Activated T-helper 2 cell treated with anti-CD3 and anti-CD28 coated beads, Interferon-gamma antibody, Interleukin-2, Interleukin-4, amounts not matched to agents 10 μg/mL and 5 μg/mL and 100 μg/mL, durations not matched to agents 14 hours and 24 hours and 36 hours (primary cell): ENCODE results near the gene PHF12. TPM values are rescaled to one million over a fixed set of nuclear protein-coding genes. Genes with fewer than 3 reads are reported as not detected.

Experiments
- DNase-seq: peaks from one replicate; pipeline ENCODE4 v3.0.0; 2021; ENCODE audit warnings: low spot score
- H3K27ac Mint-ChIP-seq: one replicate; pipeline ENCODE4 v1.8.0; 2021; ENCODE audit warnings: mixed read lengths
- H3K27me3 Mint-ChIP-seq: one replicate; pipeline ENCODE4 v1.8.0; 2021; ENCODE audit warnings: low read depth, mixed read lengths
- H3K36me3 Mint-ChIP-seq: one replicate; pipeline ENCODE4 v1.8.0; 2021; ENCODE audit warnings: low read depth, mixed read lengths
- H3K4me1 Mint-ChIP-seq: one replicate; pipeline ENCODE4 v1.8.0; 2021; ENCODE audit warnings: low read depth, mixed read lengths
- H3K4me3 Mint-ChIP-seq: one replicate; pipeline ENCODE4 v1.8.0; 2021; ENCODE audit warnings: low read depth, mild to moderate bottlenecking, moderate library complexity, mixed read lengths
- H3K9me3 Mint-ChIP-seq: one replicate; pipeline ENCODE4 v1.8.0; 2021; ENCODE audit warnings: mixed read lengths
- intact Hi-C: fragments of 100-400 bp; cut with micrococcal nuclease; formaldehyde crosslinking; loops from one replicate; pipeline ENCODE4 v1.15.1; 2023
- total RNA-seq: library from RNA; stranded (reverse); gene quantifications from 2 replicates; pipeline ENCODE4 v1.2.3, GENCODE V29; 2022

The PHF12 gene
- total RNA-seq, 1 donor from 2014 or later, result 59.5 TPM

GRCh38 chr17:28928061-28928460 lies 23.3 kb downstream of the PHF12 start:
- H3K27ac Mint-ChIP-seq, result peak overlapping the region; percentile 43
- DNase-seq, result no peak
- H3K27me3 Mint-ChIP-seq, result no peaks in the 10 kb centered on the region
- intact Hi-C loops, result loop anchor here (5.0 kb wide), 1 partner anchor 36 kb away; no protein-coding TSS in a partner anchor
- H3K4me1 Mint-ChIP-seq, result peaks cover 47% of the 10 kb centered on the region
- H3K36me3 Mint-ChIP-seq, result peaks cover 81% of the 10 kb centered on the region
- H3K4me3 Mint-ChIP-seq, result no peak overlapping the region
- peaks cover 14% of the 10 kb centered on the region for H3K9me3 Mint-ChIP-seq

- peaks cover 80% of the 10 kb centered on the region for H3K36me3 Mint-ChIP-seq
- H3K27ac Mint-ChIP-seq, result peak overlapping the region; percentile 73
- H3K27me3 Mint-ChIP-seq, result no peaks in the 10 kb centered on the region
- H3K4me3 Mint-ChIP-seq, result no peak overlapping the region
- H3K9me3 Mint-ChIP-seq, result peaks cover 14% of the 10 kb centered on the region
- DNase-seq, result no peak
- intact Hi-C loops, result loop anchor here (1.0 to 5.0 kb wide), 3 partner anchors 20 to 34 kb away; partner anchors contain the start of gene DHRS13
- H3K4me1 Mint-ChIP-seq, result peaks cover 49% of the 10 kb centered on the region
These were observed 24.5 kb downstream of the PHF12 start for GRCh38 chr17:28926786-28927185.

GRCh38 chr17:28926366-28926765 lies 25.0 kb downstream of the PHF12 start:
- H3K9me3 Mint-ChIP-seq, result peaks cover 14% of the 10 kb centered on the region
- no peak for DNase-seq
- H3K27ac Mint-ChIP-seq, result peak overlapping the region; percentile 73
- no peaks in the 10 kb centered on the region for H3K27me3 Mint-ChIP-seq
- intact Hi-C loops, result loop anchor here (1.0 to 5.0 kb wide), 3 partner anchors 20 to 34 kb away; partner anchors contain the start of gene DHRS13
- no peak overlapping the region for H3K4me3 Mint-ChIP-seq
- peaks cover 80% of the 10 kb centered on the region for H3K36me3 Mint-ChIP-seq
- peaks cover 49% of the 10 kb centered on the region for H3K4me1 Mint-ChIP-seq

- intact Hi-C loops, result loop anchor here (1.0 to 5.0 kb wide), 3 partner anchors 20 to 34 kb away; partner anchors contain the start of gene DHRS13
- Mint-ChIP-seq H3K27ac (peak overlapping the region; percentile 73), H3K4me3 (peak overlapping the region; percentile 26), H3K27me3 (no peaks in the 10 kb centered on the region), H3K36me3 (peaks cover 83% of the 10 kb centered on the region), H3K4me1 (peaks cover 49% of the 10 kb centered on the region), H3K9me3 (peaks cover 14% of the 10 kb centered on the region)
- DNase-seq, result peak; percentile 59
These were observed 25.4 kb downstream of the PHF12 start for GRCh38 chr17:28925912-28926365.

GRCh38 chr17:28920201-28920600 lies 31.1 kb downstream of the PHF12 start:
- Mint-ChIP-seq H3K27me3 (no peaks in the 10 kb centered on the region), H3K27ac (no peak overlapping the region), H3K9me3 (no peaks in the 10 kb centered on the region), H3K36me3 (peaks cover 84% of the 10 kb centered on the region), H3K4me1 (peaks cover 19% of the 10 kb centered on the region), H3K4me3 (no peak overlapping the region)
- no peak for DNase-seq
- intact Hi-C loops, result no loop called here

GRCh38 chr17:28918295-28918694 lies 33.0 kb downstream of the PHF12 start:
- DNase-seq, result no peak
- Mint-ChIP-seq H3K9me3 (peaks cover 3% of the 10 kb centered on the region), H3K4me1 (peaks cover 11% of the 10 kb centered on the region), H3K4me3 (no peak overlapping the region), H3K27me3 (no peaks in the 10 kb centered on the region), H3K36me3 (peaks cover 85% of the 10 kb centered on the region), H3K27ac (no peak overlapping the region)
- intact Hi-C loops, result no loop called here

- peaks cover 3% of the 10 kb centered on the region for H3K9me3 Mint-ChIP-seq
- peaks cover 9% of the 10 kb centered on the region for H3K4me1 Mint-ChIP-seq
- H3K4me3 Mint-ChIP-seq, result no peak overlapping the region
- H3K27me3 Mint-ChIP-seq, result no peaks in the 10 kb centered on the region
- no peak overlapping the region for H3K27ac Mint-ChIP-seq
- H3K36me3 Mint-ChIP-seq, result peaks cover 86% of the 10 kb centered on the region
- no peak for DNase-seq
- intact Hi-C loops, result no loop called here
These were observed 33.9 kb downstream of the PHF12 start for GRCh38 chr17:28917465-28917864.

- H3K36me3 Mint-ChIP-seq, result peaks cover 88% of the 10 kb centered on the region
- no peak overlapping the region for H3K27ac Mint-ChIP-seq
- H3K4me3 Mint-ChIP-seq, result no peak overlapping the region
- no peak for DNase-seq
- peaks cover 3% of the 10 kb centered on the region for H3K9me3 Mint-ChIP-seq
- H3K27me3 Mint-ChIP-seq, result no peaks in the 10 kb centered on the region
- H3K4me1 Mint-ChIP-seq, result peaks cover 9% of the 10 kb centered on the region
- intact Hi-C loops, result no loop called here
These were observed 34.3 kb downstream of the PHF12 start for GRCh38 chr17:28917029-28917428.

GRCh38 chr17:28916302-28916934 lies 34.9 kb downstream of the PHF12 start:
- H3K27ac Mint-ChIP-seq, result peak overlapping the region; percentile 35
- no peak overlapping the region for H3K4me3 Mint-ChIP-seq
- peaks cover 3% of the 10 kb centered on the region for H3K9me3 Mint-ChIP-seq
- peaks cover 9% of the 10 kb centered on the region for H3K4me1 Mint-ChIP-seq
- H3K27me3 Mint-ChIP-seq, result no peaks in the 10 kb centered on the region
- H3K36me3 Mint-ChIP-seq, result peaks cover 87% of the 10 kb centered on the region
- no peak for DNase-seq
- intact Hi-C loops, result loop anchor here (1.0 kb wide), 1 partner anchor 153 kb away; no protein-coding TSS in a partner anchor

GRCh38 chr17:28912938-28913333 lies 38.4 kb downstream of the PHF12 start:
- no peak for DNase-seq
- peaks cover 9% of the 10 kb centered on the region for H3K4me1 Mint-ChIP-seq
- intact Hi-C loops, result no loop called here
- no peaks in the 10 kb centered on the region for H3K27me3 Mint-ChIP-seq
- no peak overlapping the region for H3K27ac Mint-ChIP-seq
- H3K4me3 Mint-ChIP-seq, result no peak overlapping the region
- H3K36me3 Mint-ChIP-seq, result peaks cover 85% of the 10 kb centered on the region
- peaks cover 3% of the 10 kb centered on the region for H3K9me3 Mint-ChIP-seq

- Mint-ChIP-seq H3K4me1 (peaks cover 9% of the 10 kb centered on the region), H3K27ac (no peak overlapping the region), H3K9me3 (peaks cover 3% of the 10 kb centered on the region), H3K27me3 (no peaks in the 10 kb centered on the region), H3K36me3 (peaks cover 86% of the 10 kb centered on the region), H3K4me3 (no peak overlapping the region)
- no peak for DNase-seq
- intact Hi-C loops, result no loop called here
These were observed 38.9 kb downstream of the PHF12 start for GRCh38 chr17:28912281-28912937.

GRCh38 chr17:28911411-28912045 lies 39.8 kb downstream of the PHF12 start:
- H3K4me1 Mint-ChIP-seq, result peaks cover 9% of the 10 kb centered on the region
- H3K27ac Mint-ChIP-seq, result no peak overlapping the region
- peaks cover 3% of the 10 kb centered on the region for H3K9me3 Mint-ChIP-seq
- H3K36me3 Mint-ChIP-seq, result peaks cover 86% of the 10 kb centered on the region
- H3K27me3 Mint-ChIP-seq, result no peaks in the 10 kb centered on the region
- H3K4me3 Mint-ChIP-seq, result no peak overlapping the region
- DNase-seq, result no peak
- intact Hi-C loops, result no loop called here

GRCh38 chr17:28910534-28910933 lies 40.8 kb downstream of the PHF12 start:
- Mint-ChIP-seq H3K4me1 (peaks cover 8% of the 10 kb centered on the region), H3K27ac (no peak overlapping the region), H3K4me3 (no peak overlapping the region), H3K27me3 (no peaks in the 10 kb centered on the region), H3K9me3 (peaks cover 3% of the 10 kb centered on the region), H3K36me3 (peaks cover 78% of the 10 kb centered on the region)
- DNase-seq, result no peak
- intact Hi-C loops, result no loop called here
